ENCODE data around the gene TRERF1.

Gene TRERF1

DNA sequence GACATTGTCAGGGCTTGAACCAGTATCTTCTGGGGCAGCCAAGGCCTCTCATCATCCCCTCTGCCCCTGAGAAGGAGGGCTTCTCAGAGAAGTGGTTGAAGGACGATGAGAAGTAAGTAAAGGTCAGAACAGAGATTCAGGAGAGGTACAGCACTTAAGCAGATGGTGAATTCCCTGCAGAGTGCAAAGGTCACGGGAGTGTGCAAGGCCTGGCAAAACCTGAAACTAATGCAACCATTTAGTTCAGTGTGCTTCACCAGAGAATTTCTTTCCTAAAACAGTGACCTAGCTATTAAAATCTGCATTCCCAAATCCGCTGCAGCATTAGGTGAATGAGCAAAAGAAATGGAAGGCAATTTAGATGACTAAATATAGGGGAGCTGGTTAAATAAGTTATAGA, 58.4 kb downstream of the TRERF1 start:
- TF ChIP-seq, protein P1, sequence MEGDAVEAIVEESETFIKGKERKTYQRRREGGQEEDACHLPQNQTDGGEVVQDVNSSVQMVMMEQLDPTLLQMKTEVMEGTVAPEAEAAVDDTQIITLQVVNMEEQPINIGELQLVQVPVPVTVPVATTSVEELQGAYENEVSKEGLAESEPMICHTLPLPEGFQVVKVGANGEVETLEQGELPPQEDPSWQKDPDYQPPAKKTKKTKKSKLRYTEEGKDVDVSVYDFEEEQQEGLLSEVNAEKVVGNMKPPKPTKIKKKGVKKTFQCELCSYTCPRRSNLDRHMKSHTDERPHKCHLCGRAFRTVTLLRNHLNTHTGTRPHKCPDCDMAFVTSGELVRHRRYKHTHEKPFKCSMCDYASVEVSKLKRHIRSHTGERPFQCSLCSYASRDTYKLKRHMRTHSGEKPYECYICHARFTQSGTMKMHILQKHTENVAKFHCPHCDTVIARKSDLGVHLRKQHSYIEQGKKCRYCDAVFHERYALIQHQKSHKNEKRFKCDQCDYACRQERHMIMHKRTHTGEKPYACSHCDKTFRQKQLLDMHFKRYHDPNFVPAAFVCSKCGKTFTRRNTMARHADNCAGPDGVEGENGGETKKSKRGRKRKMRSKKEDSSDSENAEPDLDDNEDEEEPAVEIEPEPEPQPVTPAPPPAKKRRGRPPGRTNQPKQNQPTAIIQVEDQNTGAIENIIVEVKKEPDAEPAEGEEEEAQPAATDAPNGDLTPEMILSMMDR (IDR thresholded peaks at IDR 0.05; ENCODE audit: low read depth, low read length, missing control alignments): no peak
- in situ Hi-C loops (cut with HindIII; ENCODE audit: low sequenced_read_pairs): no loop called here

GRCh38 chr6:42392833-42393232, 58.9 kb downstream of the TRERF1 start:
- in situ Hi-C loops (cut with HindIII; ENCODE audit: low sequenced_read_pairs): no loop called here
- H3K4me3 ChIP-seq (ENCODE audit: low read depth, low read length): no peak overlapping the region
- TF ChIP-seq, protein P1 (IDR thresholded peaks at IDR 0.05; ENCODE audit: low read depth, low read length, missing control alignments): no peak
- no peak for DNase-seq (ENCODE audit: low read depth)

More for the DNA sequence above, 58.4 kb downstream of the TRERF1 start:
- no peak for DNase-seq (ENCODE audit: low read depth)
- H3K4me3 ChIP-seq (ENCODE audit: low read depth, low read length): no peak overlapping the region

DNA sequence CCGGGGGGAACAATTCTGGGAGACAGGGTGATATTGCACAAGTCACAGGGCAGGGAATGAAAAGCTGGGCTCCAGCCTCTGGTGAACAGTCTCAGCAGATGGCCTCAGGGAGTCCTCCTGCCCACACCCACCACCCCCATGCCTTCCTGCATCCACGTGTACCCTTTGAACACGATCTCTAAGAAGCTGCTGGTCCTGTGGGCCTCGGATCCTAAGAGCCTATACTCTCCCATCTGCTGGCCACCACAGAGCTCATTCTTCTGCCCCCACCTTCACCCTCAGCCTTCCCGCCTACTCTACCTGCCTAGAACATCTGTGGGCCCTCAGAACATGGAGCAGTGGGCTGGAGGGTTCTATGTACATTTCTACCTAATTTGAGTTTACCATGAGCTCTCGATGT, 60.3 kb downstream of the TRERF1 start:
- no peak overlapping the region for H3K4me3 ChIP-seq (ENCODE audit: low read depth, low read length)
- no peak for DNase-seq (ENCODE audit: low read depth)
- in situ Hi-C loops (cut with HindIII; ENCODE audit: low sequenced_read_pairs): no loop called here
- TF ChIP-seq, protein P1 (IDR thresholded peaks at IDR 0.05; ENCODE audit: low read depth, low read length, missing control alignments): no peak

DNA sequence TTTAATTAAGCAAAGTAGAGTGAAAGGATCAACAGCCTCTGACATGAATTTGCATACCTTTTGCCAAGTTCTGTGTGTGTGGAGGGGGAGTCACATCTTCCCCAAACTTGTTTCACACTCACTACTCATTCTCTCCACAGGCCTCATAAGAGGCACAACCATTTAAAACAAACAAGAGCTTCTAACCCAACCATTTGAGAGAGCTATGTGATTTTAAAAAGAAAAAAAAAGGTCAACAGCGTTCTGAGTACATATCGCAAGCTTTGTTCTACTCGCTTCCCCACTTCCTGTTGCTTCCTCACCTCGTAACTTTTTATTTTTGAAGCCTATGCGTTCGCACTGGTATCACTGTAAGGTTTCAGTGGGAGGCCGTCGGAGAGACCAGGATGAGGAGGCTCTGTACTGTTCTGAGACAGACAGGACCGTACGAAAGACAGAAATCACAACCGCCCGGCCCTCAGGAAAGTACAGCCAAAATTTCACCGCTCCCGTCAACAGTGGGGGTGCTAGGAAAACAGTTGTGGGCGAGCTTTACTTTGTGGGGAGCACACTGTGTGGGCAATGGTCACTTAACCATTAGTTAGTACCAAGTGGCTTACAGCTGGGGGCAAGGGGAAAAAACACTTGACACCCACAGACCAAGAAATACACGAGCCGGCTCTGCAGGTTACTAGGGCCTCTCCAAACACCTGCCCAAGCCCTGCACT, 61.3 kb downstream of the TRERF1 start:
- DNase-seq (ENCODE audit: low read depth): no peak
- TF ChIP-seq, protein P1 (IDR thresholded peaks at IDR 0.05; ENCODE audit: low read depth, low read length, missing control alignments): no peak
- H3K4me3 ChIP-seq (ENCODE audit: low read depth, low read length): no peak overlapping the region
- in situ Hi-C loops (cut with HindIII; ENCODE audit: low sequenced_read_pairs): no loop called here

- in situ Hi-C loops (cut with HindIII; ENCODE audit: low sequenced_read_pairs): no loop called here
- H3K4me3 ChIP-seq (ENCODE audit: low read depth, low read length): no peak overlapping the region
- TF ChIP-seq, protein P1 (IDR thresholded peaks at IDR 0.05; ENCODE audit: low read depth, low read length, missing control alignments): no peak
- DNase-seq (ENCODE audit: low read depth): no peak
These were observed 62.0 kb downstream of the TRERF1 start for GRCh38 chr6:42389736-42390135.

- no peak for DNase-seq (ENCODE audit: low read depth)
- TF ChIP-seq, protein P1 (IDR thresholded peaks at IDR 0.05; ENCODE audit: low read depth, low read length, missing control alignments): no peak
- H3K4me3 ChIP-seq (ENCODE audit: low read depth, low read length): no peak overlapping the region
- in situ Hi-C loops (cut with HindIII; ENCODE audit: low sequenced_read_pairs): no loop called here
These were observed 63.7 kb downstream of the TRERF1 start for GRCh38 chr6:42388046-42388445.
